Gastrocnemius medialis (tissue), 4 donors: ENCODE results near the gene FBXO44. TPM values are rescaled to one million over a fixed set of nuclear protein-coding genes. Genes with fewer than 3 reads are reported as not detected.
A peak's percentile ranks its signal among the peaks of the same experiment; 100 is the strongest.

ENCODE experiments used
- ATAC-seq, 2 donors: fragments of 150-250 bp; one replicate each; pipeline ENCODE4 v1.9.1; 2016
- DNase-seq, 2 donors: peaks; one replicate each; pipeline ENCODE4 v3.0.0-alpha.2; 2019
- H3K27ac ChIP-seq, 4 donors: fragments of 200-600 bp; sonication (generic); 1 replicate in 1 of 4; 2 replicates in 3 of 4; pipeline ENCODE4 v1.5.1; 2016 to 2018; ENCODE audit warnings: mild to moderate bottlenecking in 2 of 4, moderate library complexity in 1 of 4
- H3K27me3 ChIP-seq, 3 donors: fragments of 200-600 bp; sonication (generic) in 2 of 3; 1 replicate in 1 of 3; 2 replicates in 2 of 3; pipeline versions ENCODE4 v1.5.1 to v1.6.0; 2016 to 2019; ENCODE audit warnings: mild to moderate bottlenecking in 1 of 3, moderate library complexity in 1 of 3
- H3K36me3 ChIP-seq, 2 donors: fragments of 200-600 bp; sonication (generic) in 1 of 2; one replicate each; pipeline ENCODE4 v1.5.1; 2017 to 2018
- H3K4me1 ChIP-seq, 2 donors: fragments of 200-600 bp; sonication (generic) in 1 of 2; one replicate each; pipeline ENCODE4 v1.5.1; 2016 to 2017; ENCODE audit warnings: mild to moderate bottlenecking in 2 of 2
- H3K4me3 ChIP-seq, 4 donors: fragments of 200-600 bp; sonication (generic) in 3 of 4; 1 replicate in 1 of 4; 2 replicates in 3 of 4; pipeline ENCODE4 v1.5.1; 2016 to 2019; ENCODE audit warnings: mild to moderate bottlenecking in 2 of 4
- H3K9me3 ChIP-seq, 3 donors: fragments of 200-600 bp; sonication (generic) in 2 of 3; 1 replicate in 1 of 3; 2 replicates in 2 of 3; pipeline ENCODE4 v1.5.1; 2016 to 2019
- CTCF ChIP-seq, 5 experiments: fragments of 450-650 bp in 3 of 5; fragments of 200-600 bp in 2 of 5; sonication (generic) in 2 of 5; IDR thresholded peaks in 4 of 5; conservative IDR thresholded peaks in 1 of 5; 1 replicate in 4 of 5; 2 replicates in 1 of 5; pipeline ENCODE4 v1.5.1; 2016 to 2019; ENCODE audit warnings: antibody characterized with exemption in 5 of 5, mild to moderate bottlenecking in 3 of 5, moderate library complexity in 3 of 5
- POLR2A ChIP-seq, 2 donors: fragments of 450-650 bp; IDR thresholded peaks; one replicate each; pipeline ENCODE4 v1.6.1; 2017; ENCODE audit warnings: antibody characterized with exemption in 2 of 2, mild to moderate bottlenecking in 2 of 2, moderate library complexity in 2 of 2
- in situ Hi-C, 4 donors: fragments of 200-750 bp; cut with MboI; loops; one replicate each; pipeline versions ENCODE4 v1.15.0 to v1.8.0; 2017; ENCODE audit warnings: low sequenced_read_pairs in 4 of 4
- intact Hi-C: fragments of 100-400 bp; cut with DNase I; formaldehyde crosslinking; loops from one replicate; pipeline ENCODE4 v1.15.1; 2023; ENCODE audit warnings: low total_unique reads
- total RNA-seq, 4 donors: library from RNA; depleted of rRNA; stranded (reverse); fragments of >200 nt; gene quantifications; one replicate each; pipeline versions ENCODE4 v1.1.0 to v1.2.3, GENCODE V29; 2016

The FBXO44 gene
- total RNA-seq, 4 donors from 2014 or later, result 1.7 to 9.4 (median 5.4) TPM

DNA sequence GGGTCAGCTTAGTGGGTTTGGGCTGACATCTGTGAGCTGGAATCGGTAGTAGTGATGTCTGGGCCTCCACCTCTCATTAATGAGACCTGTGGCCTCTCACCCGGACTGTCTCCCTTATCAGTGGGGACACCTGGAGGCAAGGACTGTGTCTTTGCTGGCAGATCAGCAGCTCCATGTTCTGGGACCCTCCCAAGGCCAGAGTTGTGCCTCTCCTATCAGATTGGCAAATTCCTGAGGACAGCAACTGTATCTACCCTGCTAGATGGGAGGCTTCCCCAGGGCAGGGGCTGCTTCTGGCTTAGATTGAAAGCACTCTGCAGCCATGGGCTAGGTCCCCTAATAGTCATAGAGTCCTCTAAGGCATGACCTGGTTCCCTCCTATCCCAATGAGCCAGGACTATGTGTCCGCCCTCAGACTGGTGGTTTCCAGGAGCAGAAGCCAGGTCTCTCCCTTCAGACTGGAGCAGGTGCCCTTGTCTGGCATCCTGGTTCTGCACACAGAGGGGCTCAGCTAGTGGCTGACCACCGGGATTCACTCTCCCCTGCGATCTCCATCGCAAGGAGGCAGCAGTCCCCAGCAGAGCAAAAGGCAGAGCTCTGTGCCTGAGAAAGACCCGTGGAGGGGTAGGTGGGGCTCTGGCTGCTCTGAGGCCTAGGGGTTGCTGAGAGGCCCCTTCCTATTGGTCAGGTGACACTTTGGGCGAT lies 42.7 kb downstream of the FBXO44 start:
- no peaks in the 10 kb centered on the region for H3K9me3 ChIP-seq
- H3K4me3 ChIP-seq, result no peak overlapping the region
- H3K27me3 ChIP-seq, result peaks cover 55 to 63% (median 55%) of the 10 kb centered on the region in 3 donors
- no peak for DNase-seq
- no peak overlapping the region for H3K27ac ChIP-seq
- TF ChIP-seq CTCF (IDR thresholded peaks at IDR 0.05 in 4 of 5, conservative IDR thresholded peaks at IDR 0.05 in 1 of 5) (no peak), POLR2A (IDR thresholded peaks at IDR 0.05) (no peak)
- in situ Hi-C loops, result no loop called here
- intact Hi-C loops, result no loop called here
- no peaks in the 10 kb centered on the region for H3K36me3 ChIP-seq
- ATAC-seq, result no peak
- H3K4me1 ChIP-seq, result peaks cover 0 to 13% of the 10 kb centered on the region in 2 donors

- DNase-seq, result no peak
- intact Hi-C loops, result no loop called here
- H3K4me3 ChIP-seq, result no peak overlapping the region
- H3K27me3 ChIP-seq, result peaks cover 51 to 63% (median 55%) of the 10 kb centered on the region in 3 donors
- peaks cover 0 to 13% of the 10 kb centered on the region in 2 donors for H3K4me1 ChIP-seq
- H3K9me3 ChIP-seq, result no peaks in the 10 kb centered on the region
- no peak overlapping the region for H3K27ac ChIP-seq
- in situ Hi-C loops, result no loop called here
- no peak for ATAC-seq
- no peaks in the 10 kb centered on the region for H3K36me3 ChIP-seq
- TF ChIP-seq POLR2A (IDR thresholded peaks at IDR 0.05), result no peak
- no peak for TF ChIP-seq CTCF (IDR thresholded peaks at IDR 0.05 in 4 of 5, conservative IDR thresholded peaks at IDR 0.05 in 1 of 5)
These were observed 43.2 kb downstream of the FBXO44 start for GRCh38 chr1:11697893-11698210.

GRCh38 chr1:11700601-11701467 lies 46.2 kb downstream of the FBXO44 start:
- in situ Hi-C loops, result no loop called here
- Histone ChIP-seq H3K36me3 (no peaks in the 10 kb centered on the region), H3K27me3 (peaks cover 39 to 43% (median 40%) of the 10 kb centered on the region in 3 donors), H3K27ac (no peak overlapping the region), H3K4me1 (peaks cover 0 to 13% of the 10 kb centered on the region in 2 donors), H3K4me3 (no peak overlapping the region), H3K9me3 (no peaks in the 10 kb centered on the region)
- intact Hi-C loops, result no loop called here
- no peak for TF ChIP-seq POLR2A (IDR thresholded peaks at IDR 0.05)
- no peak for TF ChIP-seq CTCF (IDR thresholded peaks at IDR 0.05 in 4 of 5, conservative IDR thresholded peaks at IDR 0.05 in 1 of 5)
- ATAC-seq (no peak), DNase-seq (no peak)

- intact Hi-C loops, result no loop called here
These were observed 46.9 kb downstream of the FBXO44 start for GRCh38 chr1:11701551-11701961.

More at GRCh38 chr1:11701551-11701961, 46.9 kb downstream of the FBXO44 start:
- Histone ChIP-seq H3K9me3 (no peaks in the 10 kb centered on the region), H3K4me3 (peak overlapping the region in 1 of 4 donors; percentile 25), H3K36me3 (no peaks in the 10 kb centered on the region), H3K27ac (no peak overlapping the region), H3K4me1 (peaks cover 0 to 13% of the 10 kb centered on the region in 2 donors), H3K27me3 (peaks cover 39 to 43% (median 40%) of the 10 kb centered on the region in 3 donors)
- ATAC-seq, result no peak
- in situ Hi-C loops, result no loop called here
- no peak for DNase-seq
- TF ChIP-seq POLR2A (IDR thresholded peaks at IDR 0.05) (no peak), CTCF (IDR thresholded peaks at IDR 0.05 in 4 of 5, conservative IDR thresholded peaks at IDR 0.05 in 1 of 5) (no peak)
